Heart right ventricle (tissue), 16 donors: ENCODE data around the gene TRANK1. TPM values are rescaled to one million over a fixed set of nuclear protein-coding genes. Genes with fewer than 3 reads are reported as not detected.

ENCODE experiments used
- ATAC-seq, 8 donors: fragments of 200-7000 bp; cut with Tn5 transposase; one replicate each; pipeline ENCODE4 v1.9.1; 2020; ENCODE audit warnings: mild to moderate bottlenecking in 8 of 8, moderate library complexity in 8 of 8, moderate number of reproducible peaks in 1 of 8
- DNase-seq, 2 donors: peaks; one replicate each; pipeline ENCODE4 v3.0.0-alpha.2; 2020
- H3K27ac ChIP-seq, 10 donors: fragments of 200-600 bp; sonication (generic) in 2 of 10; one replicate each; pipeline versions ENCODE4 v1.5.0 to v1.8.0; 2020 to 2022; ENCODE audit warnings: mild to moderate bottlenecking in 3 of 10
- H3K27me3 ChIP-seq, 7 donors: fragments of 200-600 bp; one replicate each; pipeline ENCODE4 v1.8.0; 2021 to 2022; ENCODE audit warnings: mild to moderate bottlenecking in 2 of 7
- H3K36me3 ChIP-seq, 9 donors: fragments of 200-600 bp; sonication (generic) in 1 of 9; one replicate each; pipeline versions ENCODE4 v1.5.0 to v1.8.0; 2020 to 2022; ENCODE audit warnings: mild to moderate bottlenecking in 2 of 9
- H3K4me1 ChIP-seq, 9 donors: fragments of 200-600 bp; sonication (generic) in 1 of 9; one replicate each; pipeline versions ENCODE4 v1.5.0 to v1.8.0; 2020 to 2022; ENCODE audit warnings: mild to moderate bottlenecking in 4 of 9
- H3K4me3 ChIP-seq, 10 donors: fragments of 200-600 bp; sonication (generic) in 2 of 10; one replicate each; pipeline versions ENCODE4 v1.5.0 to v1.8.0; 2020 to 2022; ENCODE audit warnings: mild to moderate bottlenecking in 7 of 10, moderate library complexity in 2 of 10
- H3K9me3 ChIP-seq, 11 donors: fragments of 200-600 bp in 10 of 11; sonication (generic) in 2 of 11; one replicate each; pipeline versions ENCODE4 v1.5.0 to v1.8.0; 2013 to 2022; ENCODE audit warnings: mild to moderate bottlenecking in 2 of 11, control low read depth in 1 of 11, moderate library complexity in 1 of 11
- CTCF ChIP-seq, 9 donors: fragments of 200-600 bp; sonication (generic) in 2 of 9; IDR thresholded peaks; one replicate each; pipeline versions ENCODE4 v1.5.0 to v1.8.0; 2021 to 2022; ENCODE audit warnings: antibody characterized with exemption in 9 of 9, mild to moderate bottlenecking in 5 of 9, moderate library complexity in 1 of 9
- WGBS, 2 donors: extraction: QIAGEN DNeasy Blood & Tissue Kit; methylation state at CpG; one replicate each; pipeline ENCODE4 v1.1.7; 2013; ENCODE audit warnings: inconsistent platforms in 1 of 2; 5-methylcytosine and 5-hydroxymethylcytosine counted together
- intact Hi-C, 10 donors: fragments of 100-400 bp; cut with DNase I; formaldehyde crosslinking; loops; one replicate each; pipeline versions ENCODE4 v1.11.1 to v1.14.2; 2022
- polyA plus RNA-seq, 2 donors: library from polyadenylated mRNA; stranded (reverse); fragments of 200-250 nt; gene quantifications; one replicate each; pipeline ENCODE4 v1.2.3, GENCODE V29; 2013
- total RNA-seq, 10 donors: library from RNA; stranded (reverse); fragmentation: NEBNext Ultra II Directional in 3 of 10; extraction: Animal tissue kit (Norgen Biotek cat#: 25700) in 3 of 10; gene quantifications; one replicate each; pipeline versions ENCODE4 v1.2.1 to v1.2.4, GENCODE V29; 2021 to 2023
- donor health status: Arrhythmogenic right ventricular cardiomyopathy.
- donor health status: ischemic (EF 13 %, LVEDD 7.1; RV severe dilation, severe dysfunction).
- donor health status: healthy with polysubstance abuse.
- donor health status: DM: no; HTN: yes; CAD: no.
- donor health status: DM: no; HTN: no; CAD: no.
- donor health status: ischemic (EF 25% LVEDD 6.9; RV normal size, moderate dysfunction).
- donor health status: ischemic (EF 25% LVEDD 5.7; RV mildly dilated, moderate dysfunction).
- donor health status: healthy.
- donor health status: DM: yes; HTN: yes; CAD: no.
- donor health status: Ischemic cardiomyopathy.
- donor health status: ischemic (EF 35%, LVEDD 5.7; RV mildly dilated, moderate dysfunction).
- donor health status: nonischemic (EF 11% LVEDD 7.7; RV severe dilation, severe dysfunction).
- donor health status: DM: yes; HTN: yes; CAD: no.
- donor health status: PGD.
- donor health status: ischemic (EF 29% LVEDD 5.4; RV normal size, mild dysfunction).
- donor health status: nonischemic (EF 23%, LVEDD 6.1; RV moderate dilation, normal function).

TRANK1 gene
- total and polyA plus RNA-seq, 12 donors, result 1.3 to 20.8 (median 4.9) TPM

- ATAC-seq (peak in 5 of 8 donors; percentile 21 to 58 (median 46)), DNase-seq (no peak)
- no peaks in the 10 kb centered on the region for H3K9me3 ChIP-seq
- WGBS, 2 donors, result 76 to 77% methylated on average over 3 of the region's 3 CpGs
- H3K27ac ChIP-seq, result peak overlapping the region in 1 of 10 donors; percentile 19
- intact Hi-C loops, result no loop called here
- TF ChIP-seq CTCF (IDR thresholded peaks at IDR 0.05), result no peak
- H3K4me3 ChIP-seq, result no peak overlapping the region
- no peaks in the 10 kb centered on the region for H3K36me3 ChIP-seq
- peaks cover 0 to 5% (median 0%) of the 10 kb centered on the region in 7 donors for H3K27me3 ChIP-seq
- peaks cover 0 to 20% (median 5%) of the 10 kb centered on the region in 9 donors for H3K4me1 ChIP-seq
Observed at GRCh38 chr3:36786921-36787890, 157.6 kb downstream of the TRANK1 start.

GRCh38 chr3:36784138-36784635 lies 160.7 kb downstream of the TRANK1 start:
- 29 to 55% methylated on average over 3 of the region's 3 CpGs for WGBS, 2 donors
- Histone ChIP-seq H3K27ac (peak overlapping the region in 7 of 10 donors; percentile 8 to 58 (median 44)), H3K4me1 (peaks cover 0 to 20% (median 5%) of the 10 kb centered on the region in 9 donors), H3K27me3 (no peaks in the 10 kb centered on the region), H3K4me3 (no peak overlapping the region), H3K36me3 (no peaks in the 10 kb centered on the region), H3K9me3 (no peaks in the 10 kb centered on the region)
- ATAC-seq, result peak in 7 of 8 donors; percentile 31 to 84 (median 65)
- intact Hi-C loops, result loop anchor here in 1 of 10 donors (5.0 kb wide), 1 partner anchor 52 kb away; no protein-coding TSS in a partner anchor
- TF ChIP-seq CTCF (IDR thresholded peaks at IDR 0.05), result peak in 1 of 9 donors; percentile 6
- DNase-seq, result no peak

DNA sequence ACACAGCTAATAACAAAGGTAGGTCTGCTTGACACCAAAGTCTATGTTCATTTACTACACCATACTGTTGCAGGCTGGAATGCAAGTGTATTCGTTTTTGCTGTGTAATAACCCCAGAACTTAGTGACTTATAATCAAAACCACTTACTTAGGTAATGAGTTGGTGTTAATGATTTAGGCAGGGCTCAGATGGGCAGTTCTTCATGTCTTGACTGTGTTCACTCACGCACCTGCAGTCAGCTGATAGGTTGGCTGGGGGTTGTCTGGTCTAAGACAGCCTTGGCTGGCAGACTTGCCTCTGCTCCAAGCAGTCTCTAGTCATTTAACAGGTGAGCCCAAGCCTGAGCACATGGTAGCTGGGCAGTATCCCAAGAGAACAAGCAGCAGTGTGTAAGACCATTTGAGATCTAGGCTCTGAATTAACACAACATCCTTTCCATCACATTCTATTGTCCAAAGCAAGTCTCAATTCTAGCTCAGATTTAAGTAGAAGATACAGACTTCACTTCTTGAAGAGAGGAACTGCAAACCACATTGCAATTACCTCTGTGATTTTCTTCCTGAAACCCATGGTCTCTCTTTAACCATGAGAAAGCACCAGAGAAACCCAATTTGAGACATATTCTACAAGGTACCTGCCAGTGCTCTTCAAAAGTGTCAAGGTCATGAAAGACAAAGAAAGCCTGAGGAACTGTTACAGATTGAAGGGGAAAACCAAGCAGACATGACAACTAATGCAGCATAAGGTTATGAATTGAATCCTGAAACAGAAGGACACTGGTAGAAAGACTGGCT lies 167.2 kb downstream of the TRANK1 start:
- Histone ChIP-seq H3K27me3 (no peaks in the 10 kb centered on the region), H3K4me1 (peaks cover 0 to 8% (median 0%) of the 10 kb centered on the region in 9 donors), H3K36me3 (no peaks in the 10 kb centered on the region), H3K4me3 (no peak overlapping the region), H3K27ac (no peak overlapping the region), H3K9me3 (no peaks in the 10 kb centered on the region)
- TF ChIP-seq CTCF (IDR thresholded peaks at IDR 0.05), result no peak
- intact Hi-C loops, result loop anchor here in 1 of 10 donors (5.0 kb wide), 1 partner anchor 40 kb away; no protein-coding TSS in a partner anchor
- no peak for DNase-seq
- ATAC-seq, result no peak
- WGBS, 2 donors, result 90 to 93% methylated on average over 2 of the region's 2 CpGs

Other genes with a start within 250 kb of the TRANK1 start
- 1 to 10 TPM in 1 of 10 donors, under 1 TPM in 9; 0.04 to 1.0 (median 0.19) TPM for gene DCLK3, start 180.5 kb downstream of the TRANK1 start, total RNA-seq
- under 1 TPM; 0.15 to 0.23 TPM for gene DCLK3, start 180.5 kb downstream of the TRANK1 start, polyA plus RNA-seq
- gene EPM2AIP1, start 48.1 kb upstream of the TRANK1 start, total RNA-seq, result 10 to 100 TPM; 21.0 to 36.3 (median 28.3) TPM
- gene EPM2AIP1, start 48.1 kb upstream of the TRANK1 start, polyA plus RNA-seq, result 10 to 100 TPM in 1 of 2 donors, 1 to 10 TPM in 1; 6.1 to 13.6 TPM
- 10 to 100 TPM; 48.8 to 61.7 (median 52.5) TPM for gene MLH1, start 48.5 kb upstream of the TRANK1 start, total RNA-seq
- 10 to 100 TPM; 26.0 to 29.5 TPM for gene MLH1, start 48.5 kb upstream of the TRANK1 start, polyA plus RNA-seq
- gene LRRFIP2, start 229.5 kb upstream of the TRANK1 start, total RNA-seq, result 100 to 1,000 TPM; 105 to 199 (median 127) TPM
- gene LRRFIP2, start 229.5 kb upstream of the TRANK1 start, polyA plus RNA-seq, result 100 to 1,000 TPM in 1 of 2 donors, 10 to 100 TPM in 1; 63.2 to 129 TPM